CD4-positive, alpha-beta T cell (primary cell): ENCODE data around the gene ARPP19. TPM values are rescaled to one million over a fixed set of nuclear protein-coding genes. Genes with fewer than 3 reads are reported as not detected.
A peak's percentile ranks its signal among the peaks of the same experiment; 100 is the strongest.
"Not testable (repeated sequence)": the region's sequence is repeated elsewhere in the genome, so short reads cannot be mapped to it uniquely, and the experiment has no call there.

Source experiments
- ATAC-seq: fragments of 200-7000 bp; cut with Tn5 transposase; one replicate; pipeline ENCODE4 v1.10.0; 2022; ENCODE audit warnings: mild to moderate bottlenecking; ENCODE audit not compliant: poor library complexity
- CTCF ChIA-PET: fragments of 350-600 bp; sonication (Branson Sonifier 250); formaldehyde crosslinking; loops from one replicate; lab custom pipeline; 2021; ENCODE audit warnings: antibody characterized with exemption, inconsistent platforms; lab: Charles Lee
- POLR2A ChIA-PET: fragments of 350-600 bp; sonication (Branson Sonifier 250); formaldehyde crosslinking; loops from one replicate; lab custom pipeline; 2021; ENCODE audit warnings: antibody characterized with exemption, inconsistent platforms; lab: Charles Lee
- DNase-seq, 14 experiments: peaks; one replicate each; pipeline ENCODE4 v3.0.0-alpha.2; 2013 to 2020; ENCODE audit warnings: mixed read lengths in 2 of 14
- H3K27ac ChIP-seq, 2 donors: one replicate each; pipeline versions ENCODE4 v1.5.1 to v1.7.0; 2013; ENCODE audit warnings: low read length in 2 of 2, low read depth in 1 of 2, mild to moderate bottlenecking in 1 of 2
- H3K27me3 ChIP-seq, 2 experiments: 1 replicate in 1 of 2; 2 replicates in 1 of 2; pipeline versions ENCODE4 v1.6.1 to v1.7.0; 2013; ENCODE audit warnings: low read length in 2 of 2, control low read depth in 1 of 2, mild to moderate bottlenecking in 1 of 2, moderate library complexity in 1 of 2; ENCODE audit not compliant: insufficient read depth in 2 of 2, control insufficient read depth in 1 of 2
- H3K36me3 ChIP-seq: one replicate; pipeline ENCODE4 v1.6.1; 2013; ENCODE audit warnings: low read length, control low read depth; ENCODE audit not compliant: insufficient read depth
- H3K4me1 ChIP-seq: one replicate; pipeline ENCODE4 v1.6.1; 2013; ENCODE audit warnings: low read length, control low read depth; ENCODE audit not compliant: insufficient read depth
- H3K4me3 ChIP-seq: one replicate; pipeline ENCODE4 v1.5.1; 2013; ENCODE audit warnings: mild to moderate bottlenecking, low read length, moderate library complexity
- H3K9me3 ChIP-seq, 2 experiments: 1 replicate in 1 of 2; 2 replicates in 1 of 2; pipeline versions ENCODE4 v1.6.1 to v1.7.0; 2013; ENCODE audit warnings: low read length in 2 of 2, mild to moderate bottlenecking in 2 of 2, control low read depth in 1 of 2, moderate library complexity in 1 of 2; ENCODE audit not compliant: control insufficient read depth in 1 of 2, insufficient read depth in 1 of 2
- H3K27ac Mint-ChIP-seq: one replicate; pipeline ENCODE4 v1.8.0; 2020; ENCODE audit warnings: mixed read lengths
- H3K27me3 Mint-ChIP-seq: one replicate; pipeline ENCODE4 v1.8.0; 2021; ENCODE audit warnings: mixed read lengths
- H3K36me3 Mint-ChIP-seq: one replicate; pipeline ENCODE4 v1.8.0; 2021; ENCODE audit warnings: low read depth, mixed read lengths
- H3K4me1 Mint-ChIP-seq: one replicate; pipeline ENCODE4 v1.8.0; 2021; ENCODE audit warnings: low read depth, mixed read lengths
- H3K4me3 Mint-ChIP-seq: one replicate; pipeline ENCODE4 v1.8.0; 2020; ENCODE audit warnings: mild to moderate bottlenecking, mixed read lengths
- H3K9me3 Mint-ChIP-seq: one replicate; pipeline ENCODE4 v1.8.0; 2020; ENCODE audit warnings: mixed read lengths
- intact Hi-C, 2 experiments: fragments of 100-400 bp; cut with DNase I in 1 of 2; cut with micrococcal nuclease in 1 of 2; formaldehyde crosslinking; loops; one replicate each; pipeline versions ENCODE4 v1.15.1 to v1.9.0; 2023 to 2025; cut with DNase I, micrococcal nuclease
- total RNA-seq, 174 experiments: library from RNA in 2 of 174; stranded (reverse) in 2 of 174; gene quantifications; one replicate each; pipeline ENCODE4 v1.2.3 and lab custom pipeline; 2021 to 2026
- TF ChIP-seq, protein P1 (sequence below): fragments of 200-600 bp; IDR thresholded peaks from one replicate; pipeline ENCODE4 v1.8.0; 2022; ENCODE audit warnings: antibody characterized with exemption, mild to moderate bottlenecking

The ARPP19 gene
- total RNA-seq, 2 experiments from 2014 or later: 134 to 146 TPM

DNA sequence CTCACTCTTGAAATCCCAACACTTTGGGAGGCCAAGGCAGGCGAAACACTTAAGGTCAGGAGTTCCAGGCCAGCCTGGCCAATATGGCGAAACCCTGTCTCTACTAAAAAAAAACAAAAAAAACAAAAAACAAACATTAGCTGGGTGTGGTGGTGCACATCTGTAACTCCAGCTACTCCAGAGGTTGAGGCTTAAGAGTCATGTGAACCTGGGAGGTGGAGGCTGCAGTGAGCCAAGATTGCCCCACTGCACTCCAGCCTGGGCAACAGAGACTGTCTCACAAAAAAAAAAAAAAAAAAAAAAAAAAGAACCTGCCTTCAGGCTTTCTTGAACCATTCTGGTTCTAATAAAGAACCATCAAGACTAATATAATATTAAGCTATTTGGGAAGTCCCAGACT is 16.5 kb downstream of the ARPP19 start:
- ChIA-PET POLR2A (no interaction called here), CTCF (interaction anchor here (0.6 to 1.0 kb wide), 3 partner anchors 8 to 129 kb away, joined by 4 to 6 read pairs (median 5); no protein-coding TSS in a partner anchor)
- Mint-ChIP-seq H3K27ac (no peak overlapping the region), H3K36me3 (peaks cover 81% of the 10 kb centered on the region), H3K27me3 (no peaks in the 10 kb centered on the region), H3K4me1 (peaks cover 12% of the 10 kb centered on the region), H3K4me3 (no peak overlapping the region), H3K9me3 (no peaks in the 10 kb centered on the region)
- no peak overlapping the region for H3K4me3 ChIP-seq
- H3K36me3 ChIP-seq: peaks cover 61% of the 10 kb centered on the region
- TF ChIP-seq, protein P1, sequence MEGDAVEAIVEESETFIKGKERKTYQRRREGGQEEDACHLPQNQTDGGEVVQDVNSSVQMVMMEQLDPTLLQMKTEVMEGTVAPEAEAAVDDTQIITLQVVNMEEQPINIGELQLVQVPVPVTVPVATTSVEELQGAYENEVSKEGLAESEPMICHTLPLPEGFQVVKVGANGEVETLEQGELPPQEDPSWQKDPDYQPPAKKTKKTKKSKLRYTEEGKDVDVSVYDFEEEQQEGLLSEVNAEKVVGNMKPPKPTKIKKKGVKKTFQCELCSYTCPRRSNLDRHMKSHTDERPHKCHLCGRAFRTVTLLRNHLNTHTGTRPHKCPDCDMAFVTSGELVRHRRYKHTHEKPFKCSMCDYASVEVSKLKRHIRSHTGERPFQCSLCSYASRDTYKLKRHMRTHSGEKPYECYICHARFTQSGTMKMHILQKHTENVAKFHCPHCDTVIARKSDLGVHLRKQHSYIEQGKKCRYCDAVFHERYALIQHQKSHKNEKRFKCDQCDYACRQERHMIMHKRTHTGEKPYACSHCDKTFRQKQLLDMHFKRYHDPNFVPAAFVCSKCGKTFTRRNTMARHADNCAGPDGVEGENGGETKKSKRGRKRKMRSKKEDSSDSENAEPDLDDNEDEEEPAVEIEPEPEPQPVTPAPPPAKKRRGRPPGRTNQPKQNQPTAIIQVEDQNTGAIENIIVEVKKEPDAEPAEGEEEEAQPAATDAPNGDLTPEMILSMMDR: no peak
- no peaks in the 10 kb centered on the region for H3K9me3 ChIP-seq
- no peak overlapping the region for H3K27ac ChIP-seq
- ATAC-seq (no peak), DNase-seq (no peak)
- H3K27me3 ChIP-seq: no peaks in the 10 kb centered on the region
- H3K4me1 ChIP-seq: no peaks in the 10 kb centered on the region
- intact Hi-C loops: no loop called here

DNA sequence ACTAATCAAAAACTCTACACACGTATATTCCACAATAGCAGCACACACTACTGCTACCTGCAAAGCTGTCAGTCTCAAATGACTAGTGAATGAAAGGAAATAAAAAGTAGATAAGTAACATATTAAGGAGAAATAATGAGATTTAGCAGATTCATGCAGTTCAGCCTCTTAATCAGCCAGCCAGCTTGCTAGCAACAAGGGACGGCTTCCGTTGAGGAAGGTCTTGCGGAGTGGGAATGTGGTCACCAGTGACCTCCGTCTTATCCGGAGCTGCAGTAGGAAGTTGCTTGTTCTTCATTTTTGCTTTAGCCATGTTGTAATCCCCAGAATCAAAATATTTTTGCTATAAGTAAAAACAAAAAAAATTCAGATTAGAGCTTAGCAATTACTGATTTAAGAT is 17.1 kb downstream of the ARPP19 start:
- Mint-ChIP-seq H3K4me3 (no peak overlapping the region), H3K27ac (no peak overlapping the region), H3K9me3 (peaks cover 2% of the 10 kb centered on the region), H3K27me3 (no peaks in the 10 kb centered on the region), H3K36me3 (peaks cover 82% of the 10 kb centered on the region), H3K4me1 (peaks cover 8% of the 10 kb centered on the region)
- ChIA-PET POLR2A (no interaction called here), CTCF (interaction anchor here (0.7 kb wide), 1 partner anchor 22 kb away, joined by 5 read pairs; no protein-coding TSS in a partner anchor)
- intact Hi-C loops: no loop called here
- no peak overlapping the region for H3K27ac ChIP-seq
- TF ChIP-seq, protein P1: no peak
- H3K36me3 ChIP-seq: peaks cover 58% of the 10 kb centered on the region
- no peaks in the 10 kb centered on the region for H3K4me1 ChIP-seq
- no peaks in the 10 kb centered on the region for H3K9me3 ChIP-seq
- no peak for ATAC-seq
- peak in 2 of 14 experiments; percentile 36 to 45 for DNase-seq
- H3K27me3 ChIP-seq: no peaks in the 10 kb centered on the region
- no peak overlapping the region for H3K4me3 ChIP-seq

DNA sequence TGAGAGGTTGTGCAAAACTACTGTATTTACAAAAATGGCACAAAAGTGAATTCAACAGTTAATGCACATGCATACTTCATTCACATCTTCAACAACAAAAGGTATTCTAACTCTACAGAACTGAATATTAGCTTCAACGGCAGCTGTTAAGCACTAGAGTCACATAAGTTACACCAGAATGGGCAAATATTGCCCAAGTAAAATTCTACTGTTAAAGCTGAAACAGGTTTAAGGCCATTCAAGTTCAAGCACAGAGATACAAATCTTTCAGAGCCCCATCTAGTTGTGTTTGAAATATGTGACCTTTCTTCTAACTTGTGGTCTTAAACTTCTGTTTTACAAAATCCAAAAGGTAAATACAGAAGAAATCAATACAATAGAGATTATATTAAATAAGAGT is 17.6 kb downstream of the ARPP19 start:
- H3K4me3 Mint-ChIP-seq, H3K9me3 ChIP-seq, H3K27ac ChIP-seq, H3K27me3 ChIP-seq, H3K27ac Mint-ChIP-seq, POLR2A ChIA-PET, H3K9me3 Mint-ChIP-seq, H3K4me1 ChIP-seq, ATAC-seq, DNase-seq, H3K4me1 Mint-ChIP-seq, H3K4me3 ChIP-seq, H3K27me3 Mint-ChIP-seq, intact Hi-C loops: not testable (repeated sequence)
- H3K36me3 Mint-ChIP-seq: peaks cover 82% of the 10 kb centered on the region
- CTCF ChIA-PET: interaction anchor here (1.2 kb wide), 1 partner anchor 12 kb away, joined by 5 read pairs; no protein-coding TSS in a partner anchor
- peaks cover 58% of the 10 kb centered on the region for H3K36me3 ChIP-seq
